GM23338 (cell line): ENCODE results near the gene SEL1L3. TPM values are rescaled to one million over a fixed set of nuclear protein-coding genes. Genes with fewer than 3 reads are reported as not detected.

Experiments used
- ATAC-seq: fragments of 200-7000 bp; cut with Tn5 transposase; 3 replicates; pipeline ENCODE4 v1.9.1; 2020
- DNase-seq: peaks from one replicate; pipeline ENCODE4 v3.0.0-alpha.2; 2015; ENCODE audit warnings: low spot score
- H2AFZ ChIP-seq: fragments of 200-600 bp; sonication (generic); 2 replicates; pipeline ENCODE4 v1.8.0; 2016; ENCODE audit warnings: antibody characterized with exemption, mild to moderate bottlenecking, moderate library complexity
- H3F3A ChIP-seq: fragments of 200-600 bp; sonication (generic); replicated peaks from 2 replicates; pipeline ENCODE4 v1.8.0; 2017; ENCODE audit warnings: antibody characterized with exemption, mixed run types, low read depth
- H3K27ac ChIP-seq: fragments of 200-600 bp; sonication (generic); 2 replicates; pipeline ENCODE4 v1.6.1; 2016; ENCODE audit warnings: low read depth
- H3K27me3 ChIP-seq: fragments of 200-600 bp; sonication (generic); 2 replicates; pipeline ENCODE4 v1.8.0; 2016; ENCODE audit warnings: mild to moderate bottlenecking, mixed run types, moderate library complexity; ENCODE audit not compliant: insufficient read depth
- H3K36me3 ChIP-seq: fragments of 200-600 bp; sonication (generic); 2 replicates; pipeline ENCODE4 v1.8.0; 2016; ENCODE audit warnings: mild to moderate bottlenecking; ENCODE audit not compliant: insufficient read depth
- H3K4me1 ChIP-seq: fragments of 200-600 bp; sonication (generic); 2 replicates; pipeline ENCODE4 v1.8.0; 2016; ENCODE audit warnings: mild to moderate bottlenecking, moderate library complexity; ENCODE audit not compliant: insufficient read depth
- H3K4me2 ChIP-seq: fragments of 200-600 bp; sonication (generic); 2 replicates; pipeline ENCODE4 v1.7.1; 2017; ENCODE audit warnings: mixed run types
- H3K4me3 ChIP-seq: fragments of 200-600 bp; sonication (generic); 2 replicates; pipeline ENCODE4 v1.6.1; 2016; ENCODE audit warnings: mixed run types
- H3K79me2 ChIP-seq: fragments of 200-600 bp; sonication (generic); replicated peaks from 2 replicates; pipeline ENCODE4 v1.8.0; 2017; ENCODE audit warnings: mild to moderate bottlenecking; ENCODE audit not compliant: insufficient read depth
- H3K9me2 ChIP-seq: fragments of 200-600 bp; sonication (generic); 2 replicates; pipeline ENCODE4 v1.8.0; 2017; ENCODE audit not compliant: insufficient read depth
- H4K20me1 ChIP-seq: fragments of 200-600 bp; sonication (generic); replicated peaks from 2 replicates; pipeline ENCODE4 v1.8.0; 2017; ENCODE audit warnings: mild to moderate bottlenecking; ENCODE audit not compliant: insufficient read depth
- H3K27ac Mint-ChIP-seq: 2 replicates; pipeline ENCODE4 v1.8.0; 2020; ENCODE audit warnings: inconsistent platforms, mild to moderate bottlenecking, moderate library complexity, mixed read lengths
- H3K27me3 Mint-ChIP-seq: 3 replicates; pipeline ENCODE4 v1.8.0; 2022; ENCODE audit warnings: low read depth, mild to moderate bottlenecking, moderate library complexity, mixed read lengths, inconsistent platforms; ENCODE audit not compliant: insufficient read depth, poor library complexity
- H3K36me3 Mint-ChIP-seq: 3 replicates; pipeline ENCODE4 v1.8.0; 2021; ENCODE audit warnings: low read depth, mild to moderate bottlenecking, inconsistent platforms, moderate library complexity, mixed read lengths
- H3K4me1 Mint-ChIP-seq: 3 replicates; pipeline ENCODE4 v1.8.0; 2020; ENCODE audit warnings: mild to moderate bottlenecking, inconsistent platforms, mixed read lengths
- H3K4me3 Mint-ChIP-seq: 3 replicates; pipeline ENCODE4 v1.8.0; 2021; ENCODE audit warnings: moderate library complexity, mild to moderate bottlenecking, inconsistent platforms, mixed read lengths
- H3K9me3 Mint-ChIP-seq: 3 replicates; pipeline ENCODE4 v1.8.0; 2020; ENCODE audit warnings: moderate library complexity, mild to moderate bottlenecking, inconsistent platforms, mixed read lengths
- CREB1 ChIP-seq: fragments of 250-450 bp; sonication (Bioruptor Pico); IDR thresholded peaks from 2 replicates; pipeline ENCODE4 v1.5.0; 2020; ENCODE audit warnings: low read depth, mild to moderate bottlenecking, moderate library complexity
- EZH2 ChIP-seq: fragments of 200-600 bp; sonication (generic); IDR thresholded peaks from one replicate; pipeline ENCODE4 v1.8.0; 2017; ENCODE audit warnings: antibody characterized with exemption, mild to moderate bottlenecking, low read depth; ENCODE audit not compliant: unreplicated experiment
- EZH2phosphoT487 ChIP-seq: fragments of 200-600 bp; sonication (generic); IDR thresholded peaks from one replicate; pipeline ENCODE4 v1.8.1; 2018; ENCODE audit warnings: antibody characterized with exemption; ENCODE audit not compliant: unreplicated experiment
- JUNB ChIP-seq: IDR thresholded peaks from one replicate; pipeline ENCODE4 v1.6.1; 2016; ENCODE audit warnings: antibody characterized with exemption; ENCODE audit not compliant: unreplicated experiment
- NANOG ChIP-seq: IDR thresholded peaks from 2 replicates; pipeline ENCODE4 v1.6.1; 2016; ENCODE audit warnings: antibody characterized with exemption, borderline replicate concordance
- POLR2AphosphoS5 ChIP-seq: IDR thresholded peaks from 2 replicates; pipeline ENCODE4 v1.6.1; 2016; ENCODE audit warnings: antibody characterized with exemption, low read depth
- STAT1 ChIP-seq: IDR thresholded peaks from one replicate; pipeline ENCODE4 v1.6.1; 2016; ENCODE audit warnings: antibody characterized with exemption; ENCODE audit not compliant: unreplicated experiment
- ZNF114 ChIP-seq: fragments of 250-450 bp; sonication (Bioruptor Pico); IDR thresholded peaks from 2 replicates; pipeline ENCODE4 v1.5.0; 2020; ENCODE audit warnings: mild to moderate bottlenecking, moderate library complexity
- ZNF331 ChIP-seq: fragments of 250-450 bp; sonication (Bioruptor Pico); IDR thresholded peaks from 2 replicates; pipeline ENCODE4 v1.5.0; 2020; ENCODE audit warnings: low read depth, mild to moderate bottlenecking, moderate library complexity
- polyA plus RNA-seq: library from polyadenylated mRNA; unstranded; fragments of >200 nt; fragmentation: Nextera tagmentation; extraction: Ambion mirVana; gene quantifications from 2 replicates; pipeline ENCODE4 v1.2.1, GENCODE V29; 2016
- total RNA-seq: library from RNA; depleted of rRNA; stranded (reverse); fragments of >200 nt; shearing (Covaris generic); gene quantifications from 2 replicates; pipeline ENCODE4 v1.2.3, GENCODE V29; 2014
- TF ChIP-seq, protein P1 (sequence below): IDR thresholded peaks from 2 replicates; pipeline ENCODE4 v1.6.1; 2016; ENCODE audit warnings: antibody characterized with exemption
- TF ChIP-seq, protein P2 (sequence below), 2 experiments: fragments of 200-600 bp in 1 of 2; sonication (generic) in 1 of 2; conservative IDR thresholded peaks; 2 replicates each; pipeline versions ENCODE4 v1.5.1 to v1.6.1; 2016 to 2017; ENCODE audit warnings: antibody characterized with exemption in 2 of 2, low read depth in 2 of 2, mild to moderate bottlenecking in 2 of 2, moderate library complexity in 1 of 2
- TF ChIP-seq, protein P3 (sequence below): fragments of 250-450 bp; sonication (Bioruptor Pico); IDR thresholded peaks from 2 replicates; pipeline ENCODE4 v1.5.0; 2020; ENCODE audit warnings: mild to moderate bottlenecking, moderate library complexity
- TF ChIP-seq, protein P4 (sequence below): IDR thresholded peaks from one replicate; pipeline ENCODE4 v1.6.1; 2018; ENCODE audit warnings: antibody characterized with exemption; ENCODE audit not compliant: unreplicated experiment

The SEL1L3 gene
- total and polyA plus RNA-seq, 2 experiments from 2014 or later: 17.1 to 61.7 TPM

DNA sequence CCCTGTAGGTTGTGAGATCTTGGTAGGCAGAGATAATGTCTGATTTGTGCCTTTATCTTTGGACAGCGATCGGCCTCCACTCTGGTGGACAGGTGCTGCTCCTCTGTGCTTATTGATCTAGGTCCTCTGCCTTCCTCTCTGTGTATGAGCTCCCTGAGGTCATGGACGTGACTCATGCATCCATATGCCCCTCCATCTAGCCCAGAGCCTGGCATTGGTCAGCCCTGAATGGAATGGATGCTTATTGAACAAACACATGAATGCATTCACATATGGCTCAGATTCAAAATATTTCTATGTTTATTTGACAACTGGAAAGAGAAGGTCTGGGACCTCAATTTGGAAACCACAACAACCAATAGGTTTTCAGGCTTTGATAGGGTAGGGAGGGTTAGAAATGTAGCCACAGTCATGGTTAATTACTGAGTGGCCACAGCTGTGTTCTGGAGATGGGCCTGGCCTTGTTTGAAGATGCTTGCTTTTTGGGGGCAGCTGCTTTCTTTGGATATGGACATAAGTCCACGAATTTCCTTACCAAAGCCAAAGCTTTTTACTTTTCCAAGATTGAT, 76.2 kb downstream of the SEL1L3 start:
- no peak overlapping the region for H3K27ac Mint-ChIP-seq

More for the DNA sequence above, 76.2 kb downstream of the SEL1L3 start:
- peaks cover 4% of the 10 kb centered on the region; the same call in 1 of the 2 replicates for H3K36me3 ChIP-seq
- H3K9me3 Mint-ChIP-seq: no peaks in the 10 kb centered on the region
- no peak overlapping the region for H3K27ac ChIP-seq
- H3K36me3 Mint-ChIP-seq: peaks cover 46% of the 10 kb centered on the region
- peaks cover 6% of the 10 kb centered on the region for H3K27me3 Mint-ChIP-seq
- DNase-seq: no peak
- H3K27me3 ChIP-seq: no peaks in the 10 kb centered on the region
- no peak for ATAC-seq
- no peak overlapping the region for H2AFZ ChIP-seq
- H3F3A ChIP-seq: no peaks in the 10 kb centered on the region
- no peaks in the 10 kb centered on the region for H4K20me1 ChIP-seq
- H3K4me3 Mint-ChIP-seq: no peak overlapping the region
- H3K4me1 ChIP-seq: no peaks in the 10 kb centered on the region
- 0 out of 3 replicates have a peak, but pooled peaks cover 3% of the 10 kb centered on the region for H3K4me1 Mint-ChIP-seq
- TF ChIP-seq, protein P1, sequence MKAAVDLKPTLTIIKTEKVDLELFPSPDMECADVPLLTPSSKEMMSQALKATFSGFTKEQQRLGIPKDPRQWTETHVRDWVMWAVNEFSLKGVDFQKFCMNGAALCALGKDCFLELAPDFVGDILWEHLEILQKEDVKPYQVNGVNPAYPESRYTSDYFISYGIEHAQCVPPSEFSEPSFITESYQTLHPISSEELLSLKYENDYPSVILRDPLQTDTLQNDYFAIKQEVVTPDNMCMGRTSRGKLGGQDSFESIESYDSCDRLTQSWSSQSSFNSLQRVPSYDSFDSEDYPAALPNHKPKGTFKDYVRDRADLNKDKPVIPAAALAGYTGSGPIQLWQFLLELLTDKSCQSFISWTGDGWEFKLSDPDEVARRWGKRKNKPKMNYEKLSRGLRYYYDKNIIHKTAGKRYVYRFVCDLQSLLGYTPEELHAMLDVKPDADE: no peak
- TF ChIP-seq CREB1 (CRISPR knock-in tag) (no peak), NANOG (no peak), POLR2AphosphoS5 (no peak), STAT1 (no peak), EZH2phosphoT487 (no peak), JUNB (no peak), ZNF331 (CRISPR knock-in tag) (no peak), EZH2 (no peak), ZNF114 (CRISPR knock-in tag) (no peak)
- TF ChIP-seq, protein P2, sequence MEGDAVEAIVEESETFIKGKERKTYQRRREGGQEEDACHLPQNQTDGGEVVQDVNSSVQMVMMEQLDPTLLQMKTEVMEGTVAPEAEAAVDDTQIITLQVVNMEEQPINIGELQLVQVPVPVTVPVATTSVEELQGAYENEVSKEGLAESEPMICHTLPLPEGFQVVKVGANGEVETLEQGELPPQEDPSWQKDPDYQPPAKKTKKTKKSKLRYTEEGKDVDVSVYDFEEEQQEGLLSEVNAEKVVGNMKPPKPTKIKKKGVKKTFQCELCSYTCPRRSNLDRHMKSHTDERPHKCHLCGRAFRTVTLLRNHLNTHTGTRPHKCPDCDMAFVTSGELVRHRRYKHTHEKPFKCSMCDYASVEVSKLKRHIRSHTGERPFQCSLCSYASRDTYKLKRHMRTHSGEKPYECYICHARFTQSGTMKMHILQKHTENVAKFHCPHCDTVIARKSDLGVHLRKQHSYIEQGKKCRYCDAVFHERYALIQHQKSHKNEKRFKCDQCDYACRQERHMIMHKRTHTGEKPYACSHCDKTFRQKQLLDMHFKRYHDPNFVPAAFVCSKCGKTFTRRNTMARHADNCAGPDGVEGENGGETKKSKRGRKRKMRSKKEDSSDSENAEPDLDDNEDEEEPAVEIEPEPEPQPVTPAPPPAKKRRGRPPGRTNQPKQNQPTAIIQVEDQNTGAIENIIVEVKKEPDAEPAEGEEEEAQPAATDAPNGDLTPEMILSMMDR (conservative IDR thresholded peaks at IDR 0.05; ENCODE audit: low read depth in 2 of 2): no peak
- TF ChIP-seq, protein P3, sequence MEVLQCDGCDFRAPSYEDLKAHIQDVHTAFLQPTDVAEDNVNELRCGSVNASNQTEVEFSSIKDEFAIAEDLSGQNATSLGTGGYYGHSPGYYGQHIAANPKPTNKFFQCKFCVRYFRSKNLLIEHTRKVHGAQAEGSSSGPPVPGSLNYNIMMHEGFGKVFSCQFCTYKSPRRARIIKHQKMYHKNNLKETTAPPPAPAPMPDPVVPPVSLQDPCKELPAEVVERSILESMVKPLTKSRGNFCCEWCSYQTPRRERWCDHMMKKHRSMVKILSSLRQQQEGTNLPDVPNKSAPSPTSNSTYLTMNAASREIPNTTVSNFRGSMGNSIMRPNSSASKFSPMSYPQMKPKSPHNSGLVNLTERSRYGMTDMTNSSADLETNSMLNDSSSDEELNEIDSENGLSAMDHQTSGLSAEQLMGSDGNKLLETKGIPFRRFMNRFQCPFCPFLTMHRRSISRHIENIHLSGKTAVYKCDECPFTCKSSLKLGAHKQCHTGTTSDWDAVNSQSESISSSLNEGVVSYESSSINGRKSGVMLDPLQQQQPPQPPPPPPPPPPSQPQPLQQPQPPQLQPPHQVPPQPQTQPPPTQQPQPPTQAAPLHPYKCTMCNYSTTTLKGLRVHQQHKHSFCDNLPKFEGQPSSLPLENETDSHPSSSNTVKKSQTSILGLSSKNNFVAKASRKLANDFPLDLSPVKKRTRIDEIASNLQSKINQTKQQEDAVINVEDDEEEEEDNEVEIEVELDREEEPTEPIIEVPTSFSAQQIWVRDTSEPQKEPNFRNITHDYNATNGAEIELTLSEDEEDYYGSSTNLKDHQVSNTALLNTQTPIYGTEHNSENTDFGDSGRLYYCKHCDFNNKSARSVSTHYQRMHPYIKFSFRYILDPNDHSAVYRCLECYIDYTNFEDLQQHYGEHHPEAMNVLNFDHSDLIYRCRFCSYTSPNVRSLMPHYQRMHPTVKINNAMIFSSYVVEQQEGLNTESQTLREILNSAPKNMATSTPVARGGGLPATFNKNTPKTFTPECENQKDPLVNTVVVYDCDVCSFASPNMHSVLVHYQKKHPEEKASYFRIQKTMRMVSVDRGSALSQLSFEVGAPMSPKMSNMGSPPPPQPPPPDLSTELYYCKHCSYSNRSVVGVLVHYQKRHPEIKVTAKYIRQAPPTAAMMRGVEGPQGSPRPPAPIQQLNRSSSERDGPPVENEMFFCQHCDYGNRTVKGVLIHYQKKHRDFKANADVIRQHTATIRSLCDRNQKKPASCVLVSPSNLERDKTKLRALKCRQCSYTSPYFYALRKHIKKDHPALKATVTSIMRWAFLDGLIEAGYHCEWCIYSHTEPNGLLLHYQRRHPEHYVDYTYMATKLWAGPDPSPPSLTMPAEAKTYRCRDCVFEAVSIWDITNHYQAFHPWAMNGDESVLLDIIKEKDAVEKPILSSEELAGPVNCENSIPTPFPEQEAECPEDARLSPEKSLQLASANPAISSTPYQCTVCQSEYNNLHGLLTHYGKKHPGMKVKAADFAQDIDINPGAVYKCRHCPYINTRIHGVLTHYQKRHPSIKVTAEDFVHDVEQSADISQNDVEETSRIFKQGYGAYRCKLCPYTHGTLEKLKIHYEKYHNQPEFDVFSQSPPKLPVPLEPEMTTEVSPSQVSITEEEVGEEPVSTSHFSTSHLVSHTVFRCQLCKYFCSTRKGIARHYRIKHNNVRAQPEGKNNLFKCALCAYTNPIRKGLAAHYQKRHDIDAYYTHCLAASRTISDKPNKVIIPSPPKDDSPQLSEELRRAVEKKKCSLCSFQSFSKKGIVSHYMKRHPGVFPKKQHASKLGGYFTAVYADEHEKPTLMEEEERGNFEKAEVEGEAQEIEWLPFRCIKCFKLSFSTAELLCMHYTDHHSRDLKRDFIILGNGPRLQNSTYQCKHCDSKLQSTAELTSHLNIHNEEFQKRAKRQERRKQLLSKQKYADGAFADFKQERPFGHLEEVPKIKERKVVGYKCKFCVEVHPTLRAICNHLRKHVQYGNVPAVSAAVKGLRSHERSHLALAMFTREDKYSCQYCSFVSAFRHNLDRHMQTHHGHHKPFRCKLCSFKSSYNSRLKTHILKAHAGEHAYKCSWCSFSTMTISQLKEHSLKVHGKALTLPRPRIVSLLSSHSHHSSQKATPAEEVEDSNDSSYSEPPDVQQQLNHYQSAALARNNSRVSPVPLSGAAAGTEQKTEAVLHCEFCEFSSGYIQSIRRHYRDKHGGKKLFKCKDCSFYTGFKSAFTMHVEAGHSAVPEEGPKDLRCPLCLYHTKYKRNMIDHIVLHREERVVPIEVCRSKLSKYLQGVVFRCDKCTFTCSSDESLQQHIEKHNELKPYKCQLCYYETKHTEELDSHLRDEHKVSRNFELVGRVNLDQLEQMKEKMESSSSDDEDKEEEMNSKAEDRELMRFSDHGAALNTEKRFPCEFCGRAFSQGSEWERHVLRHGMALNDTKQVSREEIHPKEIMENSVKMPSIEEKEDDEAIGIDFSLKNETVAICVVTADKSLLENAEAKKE (CRISPR knock-in tag): no peak
- TF ChIP-seq, protein P4, sequence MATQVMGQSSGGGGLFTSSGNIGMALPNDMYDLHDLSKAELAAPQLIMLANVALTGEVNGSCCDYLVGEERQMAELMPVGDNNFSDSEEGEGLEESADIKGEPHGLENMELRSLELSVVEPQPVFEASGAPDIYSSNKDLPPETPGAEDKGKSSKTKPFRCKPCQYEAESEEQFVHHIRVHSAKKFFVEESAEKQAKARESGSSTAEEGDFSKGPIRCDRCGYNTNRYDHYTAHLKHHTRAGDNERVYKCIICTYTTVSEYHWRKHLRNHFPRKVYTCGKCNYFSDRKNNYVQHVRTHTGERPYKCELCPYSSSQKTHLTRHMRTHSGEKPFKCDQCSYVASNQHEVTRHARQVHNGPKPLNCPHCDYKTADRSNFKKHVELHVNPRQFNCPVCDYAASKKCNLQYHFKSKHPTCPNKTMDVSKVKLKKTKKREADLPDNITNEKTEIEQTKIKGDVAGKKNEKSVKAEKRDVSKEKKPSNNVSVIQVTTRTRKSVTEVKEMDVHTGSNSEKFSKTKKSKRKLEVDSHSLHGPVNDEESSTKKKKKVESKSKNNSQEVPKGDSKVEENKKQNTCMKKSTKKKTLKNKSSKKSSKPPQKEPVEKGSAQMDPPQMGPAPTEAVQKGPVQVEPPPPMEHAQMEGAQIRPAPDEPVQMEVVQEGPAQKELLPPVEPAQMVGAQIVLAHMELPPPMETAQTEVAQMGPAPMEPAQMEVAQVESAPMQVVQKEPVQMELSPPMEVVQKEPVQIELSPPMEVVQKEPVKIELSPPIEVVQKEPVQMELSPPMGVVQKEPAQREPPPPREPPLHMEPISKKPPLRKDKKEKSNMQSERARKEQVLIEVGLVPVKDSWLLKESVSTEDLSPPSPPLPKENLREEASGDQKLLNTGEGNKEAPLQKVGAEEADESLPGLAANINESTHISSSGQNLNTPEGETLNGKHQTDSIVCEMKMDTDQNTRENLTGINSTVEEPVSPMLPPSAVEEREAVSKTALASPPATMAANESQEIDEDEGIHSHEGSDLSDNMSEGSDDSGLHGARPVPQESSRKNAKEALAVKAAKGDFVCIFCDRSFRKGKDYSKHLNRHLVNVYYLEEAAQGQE: no peak
- H3K4me2 ChIP-seq: no peak overlapping the region
- H3K4me3 ChIP-seq: no peak overlapping the region
- H3K79me2 ChIP-seq: no peaks in the 10 kb centered on the region
- no peaks in the 10 kb centered on the region; the same call in 1 of the 2 replicates for H3K9me2 ChIP-seq
